GM18505 (cell line): ENCODE results near the gene PLCD4.
A peak's percentile ranks its signal among the peaks of the same experiment; 100 is the strongest.

Source experiments
- ATAC-seq: cut with Tn5 transposase; IDR thresholded peaks from one replicate; pipeline ENCODE4 v1.9.1; 2021; ENCODE audit not compliant: unreplicated experiment
- POLR2A ChIP-seq: IDR thresholded peaks from 4 replicates; pipeline ENCODE4 v1.6.1; 2011; ENCODE audit warnings: borderline replicate concordance; ENCODE audit not compliant: insufficient read depth, insufficient read length; ENCODE audit errors: extremely low read depth

PLCD4 gene

DNA sequence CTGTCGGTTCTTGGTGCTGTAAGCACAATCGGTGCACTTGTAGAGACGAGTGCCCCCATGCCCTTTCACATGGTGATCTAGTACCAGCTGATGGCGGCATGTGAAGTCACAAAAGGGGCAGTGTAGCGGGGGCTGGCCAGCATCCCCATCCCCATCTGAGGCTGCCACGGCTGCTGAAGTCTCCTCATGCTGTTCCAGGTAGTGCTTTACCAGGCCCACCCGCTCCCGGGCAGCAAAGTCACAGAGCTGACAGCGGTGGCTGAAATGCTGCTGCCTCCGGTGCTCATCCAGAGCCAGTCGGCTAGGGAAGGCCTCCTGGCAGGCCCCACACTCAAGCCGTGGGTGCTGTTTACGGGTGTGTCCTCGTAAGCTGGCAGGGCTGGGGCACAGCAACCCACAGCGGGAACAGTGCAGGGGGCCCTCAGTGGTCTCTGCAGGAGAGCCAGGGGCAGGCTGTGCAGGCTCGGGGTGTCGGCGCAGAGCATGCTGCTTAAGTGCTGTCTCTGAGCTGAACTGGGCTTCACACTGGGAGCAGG, 34.5 kb downstream of the PLCD4 start:
- ATAC-seq = no peak
- no peak for TF ChIP-seq POLR2A

DNA sequence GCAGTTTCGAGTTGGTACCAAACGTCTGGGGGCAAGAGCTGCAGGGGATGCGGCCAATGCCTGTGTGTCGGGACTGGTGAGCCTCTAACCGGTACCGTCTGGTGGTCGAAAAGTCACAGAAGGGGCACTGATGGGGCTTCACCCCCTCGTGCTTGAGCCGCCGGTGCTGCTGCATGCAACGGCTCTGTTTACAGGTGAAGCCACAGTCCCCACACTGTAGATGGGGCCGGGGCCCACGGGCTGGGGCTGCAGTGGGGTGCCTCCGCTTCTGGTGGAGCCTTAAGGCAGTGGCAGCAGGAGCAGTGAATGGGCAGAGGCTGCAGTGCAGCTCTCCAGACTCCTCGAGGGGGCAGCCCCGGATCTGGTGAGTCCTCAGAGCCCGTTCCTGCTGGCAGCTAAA, 35.1 kb downstream of the PLCD4 start:
- TF ChIP-seq POLR2A = no peak
- ATAC-seq = no peak

DNA sequence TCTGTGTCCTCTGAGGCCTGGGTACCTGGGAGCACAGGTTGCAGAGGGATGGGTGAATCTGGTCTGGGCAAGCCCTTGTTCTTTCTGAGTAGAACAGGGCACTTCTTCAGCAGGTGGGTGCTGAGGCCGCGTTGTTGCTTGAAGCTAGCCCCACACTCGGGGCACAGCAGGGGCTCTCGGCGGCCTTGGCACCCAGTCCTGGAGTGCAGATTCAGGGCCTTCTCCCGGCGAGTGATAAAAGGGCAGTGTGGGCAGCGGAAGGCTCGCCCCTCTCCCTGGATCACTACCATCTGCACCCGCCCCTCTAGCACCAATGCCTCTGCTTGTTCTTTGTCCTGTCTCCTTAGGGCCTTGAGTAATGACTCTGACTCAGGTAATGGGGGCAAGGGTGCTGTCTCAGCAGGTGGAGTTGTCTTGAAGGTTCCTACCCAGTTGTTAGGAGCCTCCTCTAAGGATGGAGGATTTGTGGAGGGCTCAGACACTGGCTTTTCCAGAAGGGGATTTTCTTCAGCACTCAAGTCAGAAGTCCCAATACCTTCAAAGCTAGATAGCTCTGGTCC, 36.1 kb downstream of the PLCD4 start:
- TF ChIP-seq POLR2A = no peak
- no peak for ATAC-seq

DNA sequence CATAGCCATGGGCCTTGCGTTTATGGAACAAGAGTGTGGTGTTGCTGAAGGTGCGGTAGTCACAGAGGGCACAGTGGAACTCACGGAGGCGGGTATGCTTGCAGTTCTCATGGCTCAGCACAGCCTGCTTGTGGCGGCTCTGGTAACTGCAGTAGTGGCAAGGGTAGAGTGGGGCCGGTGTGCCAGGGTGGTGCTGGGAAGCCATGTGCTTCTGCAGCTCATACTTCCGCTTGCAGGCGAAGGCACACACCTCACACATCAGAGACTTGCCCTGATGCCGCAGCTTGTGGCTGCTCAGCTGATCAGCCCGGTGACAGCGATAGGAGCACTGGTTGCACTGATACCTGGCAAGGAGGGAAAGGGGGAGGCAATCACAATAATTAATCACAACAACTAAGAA, 37.0 kb downstream of the PLCD4 start:
- ATAC-seq = no peak
- no peak for TF ChIP-seq POLR2A

DNA sequence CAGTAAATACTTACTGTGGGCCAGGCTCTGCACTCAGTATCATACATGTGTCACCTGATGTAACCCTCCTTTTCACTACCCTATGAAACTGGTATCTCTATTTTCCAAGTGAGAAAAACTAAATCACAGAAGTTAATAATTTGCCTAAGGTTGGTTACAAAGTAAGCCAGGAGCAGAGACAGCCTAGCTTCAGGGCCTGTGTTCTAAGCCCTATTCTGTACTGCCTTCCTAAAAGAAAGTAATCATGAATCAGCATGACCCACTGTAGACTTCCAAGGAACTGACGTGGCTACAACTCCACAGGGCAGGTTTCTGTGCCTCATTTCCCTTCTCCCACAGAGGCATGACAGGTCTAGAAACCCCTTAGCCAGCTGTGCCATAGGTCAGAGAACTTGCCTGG, 37.4 kb downstream of the PLCD4 start:
- no peak for TF ChIP-seq POLR2A
- ATAC-seq = no peak

DNA sequence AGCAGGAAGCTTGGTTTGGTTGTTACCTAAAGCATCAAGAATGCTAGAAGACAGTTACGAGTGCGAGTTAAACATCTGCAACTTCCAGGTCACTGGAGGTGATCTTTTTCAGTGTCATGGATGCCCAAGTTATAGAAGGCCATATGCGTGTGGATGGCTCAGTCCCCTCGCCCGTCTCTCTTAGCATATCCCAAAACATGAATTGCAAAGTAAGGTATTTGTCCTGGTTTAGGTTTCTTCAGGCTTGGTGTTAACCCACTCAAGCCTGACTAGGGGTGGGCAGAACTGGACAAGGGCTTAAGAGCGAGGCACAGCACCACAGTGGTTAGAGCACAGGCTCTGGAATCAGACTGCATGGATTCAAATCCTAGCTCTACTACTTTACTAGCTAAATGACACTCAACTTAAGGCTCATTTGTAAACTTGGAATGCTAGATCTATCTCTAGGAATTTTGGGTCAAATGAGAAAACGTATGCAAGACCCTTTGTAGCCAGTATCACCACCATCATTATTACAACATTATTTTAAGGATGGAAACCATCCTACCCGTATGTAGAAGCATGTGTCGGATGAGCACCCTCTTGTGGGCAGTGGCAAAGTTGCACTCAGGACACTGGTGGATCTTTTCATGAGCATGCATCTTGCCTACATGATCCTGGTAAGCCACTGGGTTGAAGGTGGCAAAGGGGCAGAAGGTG, 40.5 kb downstream of the PLCD4 start:
- no peak for ATAC-seq
- peak; percentile 21 for TF ChIP-seq POLR2A

DNA sequence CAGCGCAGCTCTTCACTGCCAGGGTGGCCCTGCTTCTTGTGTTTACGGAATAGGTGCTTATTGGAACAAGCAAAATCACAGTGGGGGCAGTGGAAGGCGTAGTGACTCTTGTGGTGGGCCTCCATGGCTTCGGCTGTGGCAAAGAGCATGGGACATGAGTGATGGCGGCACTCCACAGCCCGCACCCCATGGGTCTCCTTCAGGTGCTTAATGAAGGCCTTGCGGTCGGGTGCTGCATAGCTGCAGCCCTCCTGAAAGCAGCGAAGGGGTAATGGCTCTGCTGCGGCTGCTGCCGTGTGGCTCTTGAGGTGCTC, 41.0 kb downstream of the PLCD4 start:
- no peak for ATAC-seq
- TF ChIP-seq POLR2A = no peak

DNA sequence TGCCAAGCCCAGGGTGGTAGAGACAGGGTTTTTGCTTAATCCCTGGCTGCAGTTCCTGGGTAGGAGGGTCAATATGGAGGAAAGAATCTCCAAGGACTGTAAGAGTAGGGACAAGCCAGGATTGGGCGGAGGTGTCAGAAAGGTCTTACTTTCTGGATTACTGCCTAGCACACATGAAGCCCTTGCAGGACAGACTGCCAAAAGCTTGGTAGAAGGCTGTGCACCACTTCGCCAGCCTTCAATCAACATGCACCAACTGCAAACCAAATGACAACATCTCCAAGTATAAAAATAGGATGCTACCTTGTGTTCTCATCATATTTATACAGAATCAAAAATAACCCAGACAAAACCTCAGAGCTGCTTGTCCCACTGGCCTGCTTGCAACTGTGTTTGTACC, 48.1 kb downstream of the PLCD4 start:
- no peak for TF ChIP-seq POLR2A
- ATAC-seq = no peak

DNA sequence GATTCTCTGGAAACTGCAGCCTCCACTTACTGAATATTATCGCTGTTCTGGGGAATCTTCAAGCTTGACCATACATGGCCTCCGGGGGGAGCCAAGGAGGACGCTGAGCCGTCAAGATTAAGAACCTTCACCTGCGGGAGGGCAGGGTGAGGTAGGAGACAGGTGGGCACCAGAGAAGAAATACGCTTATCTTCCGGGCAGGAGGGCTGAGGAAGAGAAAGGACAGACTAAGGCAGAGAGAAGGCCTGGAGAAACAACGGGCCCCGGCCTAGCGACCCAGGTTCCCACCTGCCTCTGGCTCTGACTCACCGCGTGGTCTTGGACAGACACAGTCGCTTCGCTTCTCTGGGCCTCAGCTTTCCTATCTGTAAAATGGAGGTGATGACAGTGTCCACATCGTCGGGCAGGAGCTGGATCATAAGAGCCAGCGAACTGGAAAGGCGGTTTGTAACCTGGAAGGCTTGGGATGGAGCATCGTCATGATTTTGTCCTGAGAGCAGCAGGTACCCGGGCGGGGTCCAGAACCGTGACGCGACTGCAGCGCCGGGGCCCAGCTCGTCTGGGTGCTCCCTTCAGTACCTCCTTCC, 51.1 kb downstream of the PLCD4 start:
- peak; percentile 32 for ATAC-seq
- no peak for TF ChIP-seq POLR2A

DNA sequence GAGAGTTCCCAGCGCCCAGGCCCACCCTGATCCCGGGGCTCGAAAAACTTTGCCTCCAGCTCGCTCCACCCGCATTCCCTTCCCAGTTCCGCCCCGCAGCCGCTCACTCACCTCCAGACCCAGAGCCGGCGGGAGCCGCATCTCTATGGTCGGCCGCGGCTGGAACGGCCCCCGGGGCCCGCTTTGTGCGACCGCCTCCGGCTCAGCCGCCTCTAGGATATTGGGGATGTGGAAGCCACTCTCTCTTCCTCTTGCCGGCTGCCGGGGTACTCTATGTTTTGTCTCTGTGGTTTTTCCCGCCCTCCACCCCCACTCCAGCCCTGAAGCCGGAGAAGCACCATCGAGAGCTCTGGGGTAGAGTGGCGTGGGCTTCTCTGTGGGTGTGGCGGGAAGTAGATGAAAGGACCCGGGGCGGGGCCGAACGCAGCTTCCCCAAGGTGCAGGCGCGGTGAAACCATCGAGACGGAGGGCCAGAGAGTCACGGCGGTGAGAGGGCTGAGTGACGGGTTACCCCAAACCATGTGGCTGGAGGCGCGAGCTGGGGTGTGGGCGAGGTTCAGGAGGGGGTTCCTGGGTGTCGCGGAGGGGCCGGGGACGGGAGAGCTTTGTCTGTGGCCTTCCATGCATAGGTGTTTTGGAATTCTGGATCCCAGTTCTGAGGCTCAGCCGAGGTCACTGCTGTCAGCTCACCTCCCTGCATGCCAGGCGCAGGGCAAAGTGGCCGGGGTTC, 51.7 kb downstream of the PLCD4 start, which contains the start of the genes BCS1L and ZNF142:
BCS1L (plus strand) TSS at position 426 of the 730 bp plus-strand sequence. CDS start 1,305 bp downstream, outside the sequence.
ZNF142 (minus strand) TSS at position 366 of the 730 bp plus-strand sequence. CDS start 3,194 bp downstream, outside the sequence.
- peak; percentile 61 for TF ChIP-seq POLR2A
- peak; percentile 93 for ATAC-seq

DNA sequence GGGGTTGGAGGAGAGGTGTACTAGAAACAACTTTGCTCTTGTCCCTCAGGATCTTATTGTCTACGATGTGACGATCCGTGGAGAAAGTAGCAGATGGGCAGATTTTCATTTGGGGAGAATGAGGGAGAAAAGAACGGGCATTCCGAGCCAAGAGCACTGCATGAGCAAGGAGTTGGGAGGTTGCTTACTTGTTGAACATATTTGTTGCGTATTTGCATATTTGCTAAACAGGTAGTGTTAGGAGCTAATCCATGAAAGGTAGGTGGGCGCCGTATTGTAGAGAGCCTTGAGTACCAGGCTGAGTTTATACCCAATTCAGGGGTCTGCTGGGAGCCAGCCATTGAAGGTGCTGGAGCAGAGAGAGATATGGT, 52.3 kb downstream of the PLCD4 start:
- ATAC-seq = no peak

DNA sequence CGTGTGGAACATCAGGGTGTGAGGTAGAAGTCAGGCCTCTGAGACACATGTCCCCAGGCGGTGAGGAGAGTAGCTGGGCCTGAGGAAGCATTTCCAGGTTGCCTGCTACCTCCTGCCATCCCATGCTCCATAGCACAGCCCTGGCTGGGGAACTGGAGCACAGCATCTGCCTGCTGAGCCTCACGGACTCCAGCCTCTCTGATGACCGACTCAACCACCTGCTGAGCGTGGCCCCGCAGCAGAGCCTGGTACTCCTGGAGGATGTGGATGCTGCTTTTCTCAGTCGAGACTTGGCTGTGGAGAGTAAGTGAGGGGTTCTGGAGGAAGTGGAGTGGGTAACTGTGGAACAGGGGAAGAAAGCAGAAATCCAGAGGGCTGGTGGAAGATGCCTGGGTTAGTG, 54.7 kb downstream of the PLCD4 start:
- no peak for ATAC-seq
- no peak for TF ChIP-seq POLR2A

More for the DNA sequence above, 52.3 kb downstream of the PLCD4 start:
- no peak for TF ChIP-seq POLR2A

DNA sequence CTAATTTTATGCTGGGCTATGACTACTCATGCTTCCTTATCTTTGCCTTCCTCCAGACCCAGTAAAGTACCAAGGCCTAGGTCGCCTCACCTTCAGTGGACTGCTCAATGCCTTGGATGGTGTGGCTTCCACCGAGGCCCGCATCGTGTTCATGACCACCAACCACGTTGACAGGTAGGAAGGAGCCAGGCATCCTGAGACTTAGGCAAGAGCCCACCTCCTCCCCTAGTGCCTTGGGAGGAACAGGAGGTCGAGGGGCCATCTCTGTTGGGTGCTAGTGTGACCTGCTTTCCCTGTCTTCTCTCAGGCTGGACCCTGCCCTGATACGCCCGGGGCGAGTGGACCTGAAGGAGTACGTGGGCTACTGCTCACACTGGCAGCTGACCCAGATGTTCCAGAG, 55.1 kb downstream of the PLCD4 start:
- no peak for TF ChIP-seq POLR2A
- ATAC-seq = no peak
